A673 (cell line): ENCODE data around the gene PRIMA1. TPM values are rescaled to one million over a fixed set of nuclear protein-coding genes. Genes with fewer than 3 reads are reported as not detected.

Experiments used
- BruUV-seq: library from RNA; stranded (reverse); fragments of 400-500 nt; replicated peaks from 2 replicates; lab custom pipeline; 2021; lab: Mats Ljungman, UMichigan
- CTCF ChIA-PET: fragments of 300-600 bp; sonication (Branson Sonifier 250); formaldehyde crosslinking; loops from one replicate; lab custom pipeline; 2022; ENCODE audit warnings: antibody characterized with exemption; lab: Charles Lee
- POLR2A ChIA-PET: fragments of 300-600 bp; sonication (Branson Sonifier 250); formaldehyde crosslinking; loops from one replicate; lab custom pipeline; 2022; ENCODE audit warnings: antibody characterized with exemption; ENCODE audit not compliant: low non-redundant PET; lab: Charles Lee
- DNase-seq: peaks from one replicate; pipeline ENCODE4 v3.0.0-alpha.2; 2015; ENCODE audit warnings: low spot score
- H3K27ac ChIP-seq: fragments of 200-600 bp; sonication (generic); 2 replicates; pipeline ENCODE4 v1.5.1; 2016; ENCODE audit warnings: mixed run types, low read depth, mild to moderate bottlenecking, mixed read lengths, antibody characterized with exemption, low read length; ENCODE audit not compliant: poor library complexity, severe bottlenecking
- H3K27me3 ChIP-seq: fragments of 200-600 bp; sonication (generic); replicated peaks from 2 replicates; pipeline ENCODE4 v1.6.1; 2017; ENCODE audit warnings: mixed run types, low read depth, mild to moderate bottlenecking, mixed read lengths, antibody characterized with exemption, low read length; ENCODE audit not compliant: insufficient read depth, poor library complexity
- H3K36me3 ChIP-seq: fragments of 200-600 bp; sonication (generic); 2 replicates; pipeline ENCODE4 v1.6.1; 2016; ENCODE audit warnings: mixed run types, mild to moderate bottlenecking, mixed read lengths, antibody characterized with exemption, low read length; ENCODE audit not compliant: insufficient read depth, poor library complexity, severe bottlenecking
- H3K4me1 ChIP-seq: fragments of 200-600 bp; sonication (generic); 2 replicates; pipeline ENCODE4 v1.6.1; 2017; ENCODE audit warnings: mixed run types, mild to moderate bottlenecking, mixed read lengths, antibody characterized with exemption, low read length; ENCODE audit not compliant: insufficient read depth, poor library complexity, severe bottlenecking
- H3K4me3 ChIP-seq: fragments of 200-600 bp; sonication (generic); 2 replicates; pipeline ENCODE4 v1.5.1; 2016; ENCODE audit warnings: low read depth, mixed run types, mild to moderate bottlenecking, mixed read lengths, low read length; ENCODE audit not compliant: poor library complexity, severe bottlenecking
- H3K9me3 ChIP-seq: fragments of 200-600 bp; sonication (generic); 2 replicates; pipeline ENCODE4 v1.6.1; 2016; ENCODE audit warnings: mixed run types, low read depth, mild to moderate bottlenecking, mixed read lengths, antibody characterized with exemption, low read length; ENCODE audit not compliant: poor library complexity, severe bottlenecking
- CTCF ChIP-seq: fragments of 300-800, 200-600 bp; sonication (generic); conservative IDR thresholded peaks from 2 replicates; pipeline ENCODE4 v1.5.1; 2017; ENCODE audit warnings: low read depth, mild to moderate bottlenecking, antibody characterized with exemption, low read length, moderate library complexity, mixed read lengths
- EZH2 ChIP-seq: fragments of 200-600 bp; sonication (generic); IDR thresholded peaks from 2 replicates; pipeline ENCODE4 v1.6.1; 2017; ENCODE audit warnings: borderline replicate concordance, low read depth, mild to moderate bottlenecking, mixed read lengths, antibody characterized with exemption, low read length; ENCODE audit not compliant: poor library complexity, severe bottlenecking
- intact Hi-C: fragments of 100-400 bp; cut with micrococcal nuclease; formaldehyde crosslinking; loops from one replicate; pipeline ENCODE4 v1.10.0; 2022; ENCODE audit not compliant: unreplicated experiment
- total RNA-seq: library from RNA; stranded (reverse); gene quantifications from 2 replicates; pipeline ENCODE4 v1.2.3, GENCODE V29; 2021

Gene PRIMA1
- total RNA-seq, 1 experiment from 2014 or later: 0.09 TPM

- Histone ChIP-seq H3K36me3 (no peaks in the 10 kb centered on the region), H3K4me1 (no peaks in the 10 kb centered on the region), H3K27me3 (no peaks in the 10 kb centered on the region), H3K9me3 (no peaks in the 10 kb centered on the region), H3K27ac (no peak overlapping the region), H3K4me3 (no peak overlapping the region)
- TF ChIP-seq CTCF: no peak
- no peak for TF ChIP-seq EZH2
- ChIA-PET POLR2A (no interaction called here), CTCF (no interaction called here)
- no TSS peak for BruUV-seq
- intact Hi-C loops: no loop called here
- no peak for DNase-seq
These were observed 9.2 kb downstream of the PRIMA1 start for GRCh38 chr14:93778856-93779629.

GRCh38 chr14:93778453-93778852 lies 9.8 kb downstream of the PRIMA1 start:
- H3K4me3 ChIP-seq: no peak overlapping the region
- intact Hi-C loops: no loop called here
- H3K9me3 ChIP-seq: no peaks in the 10 kb centered on the region
- no peak for DNase-seq
- no TSS peak for BruUV-seq
- H3K36me3 ChIP-seq: no peaks in the 10 kb centered on the region
- H3K4me1 ChIP-seq: no peaks in the 10 kb centered on the region
- CTCF ChIA-PET: no interaction called here
- no peaks in the 10 kb centered on the region for H3K27me3 ChIP-seq
- POLR2A ChIA-PET: no interaction called here
- no peak overlapping the region for H3K27ac ChIP-seq
- TF ChIP-seq CTCF (no peak), EZH2 (no peak)

GRCh38 chr14:93775744-93776143 lies 12.5 kb downstream of the PRIMA1 start:
- BruUV-seq: no TSS peak
- Histone ChIP-seq H3K4me3 (no peak overlapping the region), H3K9me3 (no peaks in the 10 kb centered on the region), H3K4me1 (no peaks in the 10 kb centered on the region), H3K27ac (no peak overlapping the region), H3K36me3 (no peaks in the 10 kb centered on the region), H3K27me3 (no peaks in the 10 kb centered on the region)
- no peak for DNase-seq
- TF ChIP-seq CTCF: no peak
- TF ChIP-seq EZH2: no peak
- POLR2A ChIA-PET: no interaction called here
- intact Hi-C loops: no loop called here
- CTCF ChIA-PET: no interaction called here
